Uterus (tissue), 2 donors: ENCODE measurements around the gene SLC22A5.

Source experiments
- CTCF ChIP-seq, 4 experiments: fragments of 200-600 bp in 2 of 4; fragments of 450-650 bp in 2 of 4; sonication (generic) in 2 of 4; IDR thresholded peaks; one replicate each; pipeline ENCODE4 v1.5.1; 2016 to 2019; ENCODE audit warnings: antibody characterized with exemption in 4 of 4, mild to moderate bottlenecking in 2 of 4, moderate library complexity in 1 of 4
- POLR2A ChIP-seq, 2 donors: fragments of 450-650 bp; IDR thresholded peaks; one replicate each; pipeline ENCODE4 v1.6.1; 2016; ENCODE audit warnings: antibody characterized with exemption in 2 of 2, mild to moderate bottlenecking in 1 of 2, moderate library complexity in 1 of 2

- TF ChIP-seq CTCF (IDR thresholded peaks at IDR 0.05) (no peak), POLR2A (IDR thresholded peaks at IDR 0.05) (no peak)
Measured at GRCh38 chr5:132389051-132389331, 19.5 kb downstream of the SLC22A5 start.
